MM.1S (cell line): ENCODE results near the gene RNF38.

Experiments used
- EZH2 ChIP-seq: fragments of 300-600 bp; sonication (generic); optimal IDR thresholded peaks from 2 replicates; pipeline ENCODE3; 2017; ENCODE audit warnings: low read depth, mild to moderate bottlenecking, antibody characterized with exemption, low read length, mixed read lengths
- EZH2phosphoT487 ChIP-seq: fragments of 300-600 bp; sonication (generic); IDR thresholded peaks from 2 replicates; pipeline ENCODE4 v1.6.1; 2018; ENCODE audit warnings: antibody characterized with exemption, low read length
- TF ChIP-seq, protein P1 (sequence below): fragments of 300-600 bp; sonication (generic); IDR thresholded peaks from 2 replicates; pipeline ENCODE4 v1.5.1; 2016; ENCODE audit warnings: antibody characterized with exemption, low read length, mixed read lengths

- TF ChIP-seq, protein P1, sequence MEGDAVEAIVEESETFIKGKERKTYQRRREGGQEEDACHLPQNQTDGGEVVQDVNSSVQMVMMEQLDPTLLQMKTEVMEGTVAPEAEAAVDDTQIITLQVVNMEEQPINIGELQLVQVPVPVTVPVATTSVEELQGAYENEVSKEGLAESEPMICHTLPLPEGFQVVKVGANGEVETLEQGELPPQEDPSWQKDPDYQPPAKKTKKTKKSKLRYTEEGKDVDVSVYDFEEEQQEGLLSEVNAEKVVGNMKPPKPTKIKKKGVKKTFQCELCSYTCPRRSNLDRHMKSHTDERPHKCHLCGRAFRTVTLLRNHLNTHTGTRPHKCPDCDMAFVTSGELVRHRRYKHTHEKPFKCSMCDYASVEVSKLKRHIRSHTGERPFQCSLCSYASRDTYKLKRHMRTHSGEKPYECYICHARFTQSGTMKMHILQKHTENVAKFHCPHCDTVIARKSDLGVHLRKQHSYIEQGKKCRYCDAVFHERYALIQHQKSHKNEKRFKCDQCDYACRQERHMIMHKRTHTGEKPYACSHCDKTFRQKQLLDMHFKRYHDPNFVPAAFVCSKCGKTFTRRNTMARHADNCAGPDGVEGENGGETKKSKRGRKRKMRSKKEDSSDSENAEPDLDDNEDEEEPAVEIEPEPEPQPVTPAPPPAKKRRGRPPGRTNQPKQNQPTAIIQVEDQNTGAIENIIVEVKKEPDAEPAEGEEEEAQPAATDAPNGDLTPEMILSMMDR, result no peak
- TF ChIP-seq EZH2phosphoT487 (no peak), EZH2 (no peak)
Measured at GRCh38 chr9:36292641-36293040, 107.4 kb downstream of the RNF38 start.
